ENCODE measurements around the gene LGALS7.
"Not testable (repeated sequence)": the region's sequence is repeated elsewhere in the genome, so short reads cannot be mapped to it uniquely, and the experiment has no call there.

LGALS7 gene

GRCh38 chr19:38800577-38801347 lies 27.4 kb upstream of the LGALS7 start:
- no peak for DNase-seq (ENCODE audit: low read depth in 2 of 3, low spot score in 2 of 3)

GRCh38 chr19:38799104-38799503 lies 25.8 kb upstream of the LGALS7 start:
- DNase-seq (ENCODE audit: low read depth in 2 of 3, low spot score in 2 of 3): no peak

- DNase-seq (ENCODE audit: low read depth in 2 of 3, low spot score in 2 of 3): not testable (repeated sequence)
Observed at GRCh38 chr19:38797781-38798180, 24.5 kb upstream of the LGALS7 start.

GRCh38 chr19:38796154-38796553 lies 22.8 kb upstream of the LGALS7 start:
- no peak for DNase-seq (ENCODE audit: low read depth in 2 of 3, low spot score in 2 of 3)

GRCh38 chr19:38795549-38795948 lies 22.2 kb upstream of the LGALS7 start:
- no peak for DNase-seq (ENCODE audit: low read depth in 2 of 3, low spot score in 2 of 3)

GRCh38 chr19:38793671-38794070 lies 20.4 kb upstream of the LGALS7 start:
- no peak for DNase-seq (ENCODE audit: low read depth in 2 of 3, low spot score in 2 of 3)

GRCh38 chr19:38793177-38793576 lies 19.9 kb upstream of the LGALS7 start:
- no peak for DNase-seq (ENCODE audit: low read depth in 2 of 3, low spot score in 2 of 3)

- DNase-seq (ENCODE audit: low read depth in 2 of 3, low spot score in 2 of 3): peak in 2 of 3 experiments; percentile 17 to 29
Observed at GRCh38 chr19:38792250-38793111, 19.2 kb upstream of the LGALS7 start.

GRCh38 chr19:38791451-38792064 lies 18.2 kb upstream of the LGALS7 start:
- not testable (repeated sequence) for DNase-seq (ENCODE audit: low read depth in 2 of 3, low spot score in 2 of 3)

- DNase-seq (ENCODE audit: low read depth in 2 of 3, low spot score in 2 of 3): not testable (repeated sequence)
Observed at GRCh38 chr19:38790507-38791403, 17.4 kb upstream of the LGALS7 start.

- DNase-seq (ENCODE audit: low read depth in 2 of 3, low spot score in 2 of 3): no peak
Observed at GRCh38 chr19:38788478-38789243, 15.3 kb upstream of the LGALS7 start, which contains the start of gene LGALS7B. Gene LGALS7B (plus strand): TSS chr19:38789200. CDS start chr19:38789227, 27 bp downstream.

GRCh38 chr19:38786572-38787265 lies 13.4 kb upstream of the LGALS7 start:
- no peak for DNase-seq (ENCODE audit: low read depth in 2 of 3, low spot score in 2 of 3)

GRCh38 chr19:38786061-38786460 lies 12.7 kb upstream of the LGALS7 start:
- not testable (repeated sequence) for DNase-seq (ENCODE audit: low read depth in 2 of 3, low spot score in 2 of 3)

- no peak for DNase-seq (ENCODE audit: low read depth in 2 of 3, low spot score in 2 of 3)
Observed at GRCh38 chr19:38785187-38785699, 11.9 kb upstream of the LGALS7 start.

- no peak for DNase-seq (ENCODE audit: low read depth in 2 of 3, low spot score in 2 of 3)
Observed at GRCh38 chr19:38784224-38784623, 10.9 kb upstream of the LGALS7 start.

- DNase-seq (ENCODE audit: low read depth in 2 of 3, low spot score in 2 of 3): not testable (repeated sequence)
Observed at GRCh38 chr19:38782212-38782611, 8.9 kb upstream of the LGALS7 start.

GRCh38 chr19:38781058-38781457 lies 7.7 kb upstream of the LGALS7 start:
- no peak for DNase-seq (ENCODE audit: low read depth in 2 of 3, low spot score in 2 of 3)

GRCh38 chr19:38780443-38780842 lies 7.1 kb upstream of the LGALS7 start:
- no peak for DNase-seq (ENCODE audit: low read depth in 2 of 3, low spot score in 2 of 3)

- no peak for DNase-seq (ENCODE audit: low read depth in 2 of 3, low spot score in 2 of 3)
Observed at GRCh38 chr19:38778733-38779132, 5.4 kb upstream of the LGALS7 start.

All from activated CD8-positive, alpha-beta memory T cell treated with anti-CD3 and anti-CD28 coated beads for 48 hours (primary cell).